ENCODE results near the gene MFF.

The MFF gene

GRCh38 chr2:227395556-227395955 lies 70.5 kb downstream of the MFF start:
- no peak for DNase-seq
- in situ Hi-C loops (cut with HindIII; ENCODE audit: low pct_ligation_motif_present, low pct_unique_long_range_greater_than_20kb, low sequenced_read_pairs), result no loop called here

DNA sequence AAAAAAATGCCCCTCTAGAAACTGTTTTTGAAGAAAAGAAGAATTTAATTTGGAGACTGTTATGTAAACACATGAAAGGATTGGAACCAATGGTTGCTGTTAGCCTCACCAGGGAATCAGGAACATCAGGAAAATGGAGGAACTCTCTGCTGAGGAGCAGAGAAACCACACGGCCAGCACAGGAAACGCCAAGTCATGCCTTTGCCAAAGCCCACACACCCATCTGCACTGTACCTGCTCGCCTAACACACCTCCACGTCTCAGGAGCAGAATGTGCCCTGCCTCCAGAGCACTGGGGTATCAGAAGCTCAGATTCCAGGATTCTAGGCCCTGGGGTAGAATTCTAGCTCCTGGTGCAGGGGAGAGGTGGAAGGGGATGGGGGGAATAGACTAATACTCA lies 72.5 kb downstream of the MFF start:
- DNase-seq, result no peak
- in situ Hi-C loops (cut with HindIII; ENCODE audit: low pct_ligation_motif_present, low pct_unique_long_range_greater_than_20kb, low sequenced_read_pairs), result no loop called here

GRCh38 chr2:227398684-227399670 lies 73.9 kb downstream of the MFF start:
- no peak for DNase-seq

DNA sequence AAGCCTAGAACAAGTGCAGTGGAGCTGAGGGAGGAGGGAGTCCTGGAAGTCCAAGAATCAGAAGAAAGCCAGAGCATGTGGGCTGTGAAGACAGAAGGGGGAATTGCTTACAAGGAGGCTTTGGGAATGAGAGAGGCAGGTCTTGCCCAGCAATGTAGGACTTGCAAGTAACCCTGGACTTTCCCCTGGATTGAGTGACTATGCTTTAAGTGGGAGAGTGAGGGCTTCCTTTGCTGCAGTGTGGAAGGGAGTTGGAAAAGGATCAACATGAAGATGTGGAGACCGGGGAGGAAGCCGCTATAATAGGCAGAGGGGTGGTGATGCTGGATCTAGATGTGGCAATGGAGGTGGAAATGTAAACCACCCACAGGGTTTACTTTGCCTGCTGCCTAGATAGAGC lies 76.5 kb downstream of the MFF start:
- in situ Hi-C loops (cut with HindIII; ENCODE audit: low pct_ligation_motif_present, low pct_unique_long_range_greater_than_20kb, low sequenced_read_pairs), result no loop called here
- DNase-seq, result no peak

More at GRCh38 chr2:227398684-227399670, 73.9 kb downstream of the MFF start:
- in situ Hi-C loops (cut with HindIII; ENCODE audit: low pct_ligation_motif_present, low pct_unique_long_range_greater_than_20kb, low sequenced_read_pairs), result no loop called here

- in situ Hi-C loops (cut with HindIII; ENCODE audit: low pct_ligation_motif_present, low pct_unique_long_range_greater_than_20kb, low sequenced_read_pairs), result no loop called here
- DNase-seq, result no peak
These were observed 77.3 kb downstream of the MFF start for GRCh38 chr2:227402321-227402720.

DNA sequence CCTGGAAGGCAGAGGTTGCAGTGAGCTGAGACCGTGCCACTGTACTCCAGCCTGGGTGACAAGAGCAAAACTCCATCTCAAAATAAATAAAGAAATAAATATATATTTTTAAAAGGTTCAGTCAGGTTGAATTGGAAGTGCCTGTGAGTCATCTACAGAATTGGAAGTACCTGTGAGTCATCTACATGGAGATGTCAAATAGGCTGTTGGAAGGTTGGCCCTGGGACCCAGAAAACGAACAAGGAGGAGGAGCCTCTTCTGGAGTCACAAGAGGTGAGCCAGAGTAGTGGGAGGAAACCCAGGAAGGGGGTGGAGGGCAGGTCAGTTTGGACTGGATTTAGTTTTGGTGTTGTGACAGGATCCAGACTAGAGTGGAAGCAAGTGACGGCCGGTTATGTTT lies 77.9 kb downstream of the MFF start:
- in situ Hi-C loops (cut with HindIII; ENCODE audit: low pct_ligation_motif_present, low pct_unique_long_range_greater_than_20kb, low sequenced_read_pairs), result no loop called here
- DNase-seq, result no peak

DNA sequence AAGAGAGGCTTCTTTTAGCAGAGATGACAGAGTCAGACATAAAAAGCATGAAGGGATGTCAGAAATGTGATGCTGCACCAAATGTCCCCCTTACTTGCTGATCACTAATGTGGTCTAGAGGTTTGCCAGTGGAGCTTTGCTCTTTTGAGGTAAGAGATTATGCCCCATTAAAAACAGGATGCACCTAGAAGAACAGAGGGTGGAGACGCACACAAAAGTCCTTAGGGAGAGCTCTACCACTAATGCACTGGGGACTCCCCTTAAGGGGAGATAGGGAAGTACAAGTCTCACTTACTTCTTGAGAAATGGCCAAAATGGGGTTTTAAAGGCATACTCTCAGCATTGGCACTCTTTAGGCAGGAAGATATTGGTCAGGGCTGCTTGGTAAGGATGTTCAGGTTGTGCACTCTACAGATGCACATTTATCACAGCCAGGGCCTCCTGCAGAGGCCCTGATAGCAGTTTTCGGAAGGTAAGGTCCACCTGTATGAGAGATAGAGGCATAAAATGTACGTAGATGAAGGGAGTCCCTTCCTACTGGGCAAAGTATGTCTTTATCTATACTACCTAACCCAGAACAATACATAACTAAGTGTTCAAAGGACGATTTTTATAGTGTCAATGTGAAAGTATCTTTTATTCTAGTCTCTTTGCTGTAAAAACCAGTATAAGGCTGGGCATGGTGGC lies 79.7 kb downstream of the MFF start:
- no peak for DNase-seq
- in situ Hi-C loops (cut with HindIII; ENCODE audit: low pct_ligation_motif_present, low pct_unique_long_range_greater_than_20kb, low sequenced_read_pairs), result no loop called here

- in situ Hi-C loops (cut with HindIII; ENCODE audit: low pct_ligation_motif_present, low pct_unique_long_range_greater_than_20kb, low sequenced_read_pairs), result no loop called here
- peak; percentile 100 for DNase-seq
These were observed 81.4 kb downstream of the MFF start for GRCh38 chr2:227406177-227407031.

All from ACHN (cell line).